Suprapubic skin (tissue), 4 donors: ENCODE measurements around the gene CLIP4. TPM values are rescaled to one million over a fixed set of nuclear protein-coding genes. Genes with fewer than 3 reads are reported as not detected.
A peak's percentile ranks its signal among the peaks of the same experiment; 100 is the strongest.
"Not testable (repeated sequence)": the region's sequence is repeated elsewhere in the genome, so short reads cannot be mapped to it uniquely, and the experiment has no call there.

Source experiments
- DNase-seq, 2 donors: peaks; one replicate each; pipeline ENCODE4 v3.0.0-alpha.2; 2019; ENCODE audit warnings: low spot score in 2 of 2
- H3K27ac ChIP-seq: fragments of 200-600 bp; sonication (generic); one replicate; pipeline ENCODE4 v1.5.1; 2019
- H3K27me3 ChIP-seq: fragments of 200-600 bp; sonication (generic); one replicate; pipeline ENCODE4 v1.5.1; 2019
- H3K36me3 ChIP-seq: fragments of 200-600 bp; sonication (generic); one replicate; pipeline ENCODE4 v1.5.1; 2019
- H3K4me1 ChIP-seq: fragments of 200-600 bp; sonication (generic); one replicate; pipeline ENCODE4 v1.5.1; 2019
- H3K4me3 ChIP-seq: fragments of 200-600 bp; sonication (generic); one replicate; pipeline ENCODE4 v1.5.1; 2019; ENCODE audit warnings: mild to moderate bottlenecking
- H3K9me3 ChIP-seq: fragments of 200-600 bp; sonication (generic); one replicate; pipeline ENCODE4 v1.5.1; 2019
- CTCF ChIP-seq, 2 donors: fragments of 200-600 bp in 1 of 2; fragments of 450-650 bp in 1 of 2; sonication (generic) in 1 of 2; IDR thresholded peaks; one replicate each; pipeline ENCODE4 v1.5.1; 2016 to 2019; ENCODE audit warnings: antibody characterized with exemption in 2 of 2, mild to moderate bottlenecking in 1 of 2, moderate library complexity in 1 of 2
- EP300 ChIP-seq: sonication (generic); formaldehyde crosslinking; IDR thresholded peaks from one replicate; pipeline ENCODE4 v1.6.1; 2017; ENCODE audit warnings: antibody characterized with exemption
- POLR2A ChIP-seq, 2 donors: fragments of 450-650 bp; IDR thresholded peaks; one replicate each; pipeline ENCODE4 v1.6.1; 2017; ENCODE audit warnings: antibody characterized with exemption in 2 of 2, mild to moderate bottlenecking in 2 of 2, moderate library complexity in 2 of 2
- POLR2AphosphoS5 ChIP-seq, 3 donors: sonication (generic); formaldehyde crosslinking; IDR thresholded peaks; one replicate each; pipeline ENCODE4 v1.6.1; 2017; ENCODE audit warnings: antibody characterized with exemption in 3 of 3
- WGBS: methylation state at CpG from one replicate; pipeline ENCODE4 v1.1.5; 2018; 5-methylcytosine and 5-hydroxymethylcytosine counted together
- total RNA-seq, 4 donors: library from RNA; depleted of rRNA; stranded (reverse); fragments of >200 nt; gene quantifications; one replicate each; pipeline ENCODE4 v1.1.0, GENCODE V29; 2016

Gene CLIP4
- total RNA-seq, 4 donors from 2014 or later: 61.9 to 173 (median 67.4) TPM

DNA sequence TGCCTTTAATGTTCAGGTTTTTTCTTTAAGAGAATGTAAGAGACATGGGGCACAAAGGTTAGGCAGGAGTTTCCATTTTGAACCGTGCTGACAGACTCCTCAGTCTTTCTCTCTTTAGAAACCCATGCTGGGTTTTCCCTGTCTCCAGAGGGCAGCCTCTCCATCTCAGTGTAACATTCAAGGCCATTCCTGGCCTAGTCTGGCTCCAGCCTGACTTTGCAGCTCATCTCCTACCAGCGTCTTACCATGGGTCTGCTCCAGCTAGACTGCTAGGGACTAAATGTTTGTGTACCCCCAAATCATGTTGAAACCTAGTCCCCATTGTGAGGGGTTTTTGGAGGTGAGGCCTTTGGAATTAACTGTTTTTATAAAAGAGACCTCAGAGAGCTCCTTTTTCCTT lies 9.8 kb upstream of the CLIP4 start:
- H3K27me3 ChIP-seq: no peaks in the 10 kb centered on the region
- H3K4me1 ChIP-seq: no peaks in the 10 kb centered on the region

GRCh38 chr2:29106256-29106655 lies 9.0 kb upstream of the CLIP4 start:
- Histone ChIP-seq H3K4me3 (no peak overlapping the region), H3K9me3 (no peaks in the 10 kb centered on the region), H3K27me3 (no peaks in the 10 kb centered on the region), H3K4me1 (peaks cover 5% of the 10 kb centered on the region), H3K36me3 (no peaks in the 10 kb centered on the region), H3K27ac (no peak overlapping the region)
- no peak for DNase-seq
- TF ChIP-seq POLR2AphosphoS5 (IDR thresholded peaks at IDR 0.05) (no peak), EP300 (no peak), CTCF (IDR thresholded peaks at IDR 0.05) (no peak)
- 89% methylated on average over 3 of the region's 3 CpGs for WGBS

More for the DNA sequence above, 9.8 kb upstream of the CLIP4 start:
- H3K9me3 ChIP-seq: no peaks in the 10 kb centered on the region
- no peaks in the 10 kb centered on the region for H3K36me3 ChIP-seq
- TF ChIP-seq CTCF (IDR thresholded peaks at IDR 0.05) (no peak), POLR2A (IDR thresholded peaks at IDR 0.05) (no peak), POLR2AphosphoS5 (IDR thresholded peaks at IDR 0.05) (no peak), EP300 (no peak)
- 60% methylated on average over 2 of the region's 2 CpGs for WGBS
- H3K4me3 ChIP-seq: no peak overlapping the region
- DNase-seq: no peak
- H3K27ac ChIP-seq: no peak overlapping the region

- Histone ChIP-seq H3K4me1 (peaks cover 5% of the 10 kb centered on the region), H3K4me3 (no peak overlapping the region), H3K27ac (no peak overlapping the region), H3K9me3 (no peaks in the 10 kb centered on the region), H3K27me3 (no peaks in the 10 kb centered on the region), H3K36me3 (no peaks in the 10 kb centered on the region)
- TF ChIP-seq POLR2A (IDR thresholded peaks at IDR 0.05): no peak
- no peak for TF ChIP-seq EP300
- TF ChIP-seq POLR2AphosphoS5 (IDR thresholded peaks at IDR 0.05): no peak
- TF ChIP-seq CTCF (IDR thresholded peaks at IDR 0.05): no peak
- DNase-seq: no peak
- WGBS: 59% methylated on average over 2 of the region's 2 CpGs
These were observed 8.2 kb upstream of the CLIP4 start for GRCh38 chr2:29106980-29107388.

GRCh38 chr2:29107547-29107946 lies 7.7 kb upstream of the CLIP4 start:
- not testable (repeated sequence) for H3K27me3 ChIP-seq, H3K4me3 ChIP-seq, H3K36me3 ChIP-seq, DNase-seq, H3K4me1 ChIP-seq, H3K9me3 ChIP-seq
- H3K27ac ChIP-seq: peak overlapping the region; percentile 11
- WGBS: 93% methylated on average over 3 of the region's 3 CpGs

DNA sequence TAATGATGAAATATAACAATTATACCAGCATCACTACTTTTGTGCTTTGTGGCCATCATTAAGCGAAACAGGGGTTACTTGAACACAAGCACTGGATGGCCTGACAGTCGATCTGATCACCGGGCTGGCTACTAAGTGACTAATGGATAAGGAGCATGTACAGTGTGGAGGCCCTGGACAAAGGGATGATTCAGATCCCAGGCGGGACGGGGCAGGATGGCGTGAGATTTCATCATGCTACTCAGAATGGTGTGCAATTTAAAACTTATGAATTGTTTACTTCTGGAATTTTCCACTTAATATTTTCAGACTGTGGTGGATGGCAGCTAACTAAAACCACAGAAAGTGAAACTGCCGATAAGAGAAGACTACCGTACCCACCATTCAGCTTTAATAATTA lies 7.0 kb upstream of the CLIP4 start:
- no peaks in the 10 kb centered on the region for H3K9me3 ChIP-seq
- H3K27ac ChIP-seq: peak overlapping the region; percentile 41
- no peaks in the 10 kb centered on the region for H3K36me3 ChIP-seq
- no peak for DNase-seq
- H3K4me3 ChIP-seq: no peak overlapping the region
- H3K4me1 ChIP-seq: peaks cover 10% of the 10 kb centered on the region
- no peaks in the 10 kb centered on the region for H3K27me3 ChIP-seq
- WGBS: 79% methylated on average over 8 of the region's 8 CpGs
- TF ChIP-seq POLR2AphosphoS5 (IDR thresholded peaks at IDR 0.05): no peak
- no peak for TF ChIP-seq EP300
- TF ChIP-seq POLR2A (IDR thresholded peaks at IDR 0.05): no peak
- TF ChIP-seq CTCF (IDR thresholded peaks at IDR 0.05): no peak

DNA sequence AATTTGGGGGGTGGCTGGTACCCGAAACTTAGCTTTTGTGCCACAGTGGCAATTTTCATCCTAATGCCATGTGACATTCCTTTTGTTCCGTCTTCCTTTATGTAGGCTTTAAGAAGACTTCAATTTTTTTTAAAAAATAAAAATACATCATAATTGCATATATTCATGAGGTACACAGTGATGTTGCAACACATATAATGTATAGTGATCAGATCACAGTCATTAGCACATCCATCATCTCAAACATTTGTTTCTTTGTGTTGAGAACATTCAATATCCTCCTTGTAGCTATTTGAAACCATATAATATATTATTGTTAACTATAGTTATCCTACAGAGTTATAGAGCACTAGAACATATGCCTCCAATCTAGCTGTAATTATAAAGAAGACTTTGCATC lies 6.0 kb upstream of the CLIP4 start:
- Histone ChIP-seq H3K36me3 (no peaks in the 10 kb centered on the region), H3K27ac (no peak overlapping the region), H3K27me3 (no peaks in the 10 kb centered on the region), H3K4me1 (peaks cover 20% of the 10 kb centered on the region), H3K4me3 (no peak overlapping the region), H3K9me3 (no peaks in the 10 kb centered on the region)
- 91% methylated on average over 2 of the region's 2 CpGs for WGBS
- no peak for TF ChIP-seq CTCF (IDR thresholded peaks at IDR 0.05)
- TF ChIP-seq POLR2A (IDR thresholded peaks at IDR 0.05): no peak
- no peak for TF ChIP-seq POLR2AphosphoS5 (IDR thresholded peaks at IDR 0.05)
- no peak for TF ChIP-seq EP300
- no peak for DNase-seq
